Right lobe of liver (tissue), 4 donors: ENCODE results near the gene PLEKHG3.

Experiments used
- CTCF ChIP-seq, 4 donors: fragments of 200-600 bp in 3 of 4; fragments of 450-650 bp in 1 of 4; IDR thresholded peaks; one replicate each; pipeline versions ENCODE4 v1.5.1 to v1.8.0; 2016 to 2022; ENCODE audit warnings: antibody characterized with exemption in 4 of 4, mild to moderate bottlenecking in 2 of 4
- POLR2A ChIP-seq: fragments of 450-650 bp; IDR thresholded peaks from one replicate; pipeline ENCODE4 v1.6.1; 2017; ENCODE audit warnings: antibody characterized with exemption, mild to moderate bottlenecking
- donor health status: DM: no; HTN: no; CAD: no.
- donor health status: DM: no; HTN: no; CAD: no.
- donor health status: DM: no; HTN: yes; CAD: no.

- TF ChIP-seq CTCF (IDR thresholded peaks at IDR 0.05) (no peak), POLR2A (no peak)
Observed at GRCh38 chr14:64674829-64675228, 29.4 kb upstream of the PLEKHG3 start.
